NB4 (cell line): ENCODE measurements around the gene DDX49.

Source experiments
- DNase-seq: peaks from one replicate; pipeline ENCODE4 v3.0.0; 2010; ENCODE audit warnings: low read depth
- H3K4me3 ChIP-seq: one replicate; pipeline ENCODE4 v1.5.1; 2011; ENCODE audit warnings: mild to moderate bottlenecking, low read depth, low read length, moderate library complexity
- CTCF ChIP-seq: IDR thresholded peaks from one replicate; pipeline ENCODE4 v1.5.1; 2012; ENCODE audit warnings: low read depth, low read length
- MAX ChIP-seq: IDR thresholded peaks from 2 replicates; pipeline ENCODE4 v1.6.1; 2011; ENCODE audit warnings: low read depth, low read length
- MYC ChIP-seq: IDR thresholded peaks from 2 replicates; pipeline ENCODE4 v1.6.1; 2011; ENCODE audit warnings: low read depth, low read length
- POLR2A ChIP-seq: IDR thresholded peaks from 2 replicates; pipeline ENCODE4 v1.6.1; 2011; ENCODE audit warnings: mild to moderate bottlenecking; ENCODE audit not compliant: insufficient read length; ENCODE audit errors: extremely low read depth

Gene DDX49

GRCh38 chr19:18905058-18905456, 14.5 kb upstream of the DDX49 start:
- no peak for DNase-seq
- no peak overlapping the region for H3K4me3 ChIP-seq
- no peak for TF ChIP-seq MYC
- no peak for TF ChIP-seq CTCF
- TF ChIP-seq POLR2A: no peak
- no peak for TF ChIP-seq MAX

- no peak for DNase-seq
- TF ChIP-seq POLR2A: no peak
- TF ChIP-seq CTCF: no peak
- no peak for TF ChIP-seq MYC
- no peak overlapping the region for H3K4me3 ChIP-seq
These were observed 13.8 kb upstream of the DDX49 start for GRCh38 chr19:18905513-18906236.

GRCh38 chr19:18906605-18907519, 12.7 kb upstream of the DDX49 start:
- no peak overlapping the region for H3K4me3 ChIP-seq
- TF ChIP-seq CTCF (no peak), MAX (no peak), MYC (no peak), POLR2A (no peak)
- DNase-seq: no peak

GRCh38 chr19:18908917-18909619, 10.4 kb upstream of the DDX49 start:
- DNase-seq: no peak
- no peak overlapping the region for H3K4me3 ChIP-seq
- no peak for TF ChIP-seq POLR2A
- TF ChIP-seq MAX: no peak
- TF ChIP-seq MYC: no peak
- no peak for TF ChIP-seq CTCF

- no peak for DNase-seq
- no peak overlapping the region for H3K4me3 ChIP-seq
- TF ChIP-seq POLR2A (no peak), MYC (no peak), MAX (no peak), CTCF (no peak)
These were observed 9.5 kb upstream of the DDX49 start for GRCh38 chr19:18910010-18910409.
